OCI-M2 (cell line): ENCODE results near the gene CCDC6.

ENCODE experiments used
- DNase-seq: peaks from one replicate; lab custom pipeline; 2025; ENCODE audit not compliant: unreplicated experiment; lab: John Stamatoyannopoulos, UW

Gene CCDC6

GRCh38 chr10:59852670-59853069 is 53.7 kb downstream of the CCDC6 start:
- DNase-seq = no peak

DNA sequence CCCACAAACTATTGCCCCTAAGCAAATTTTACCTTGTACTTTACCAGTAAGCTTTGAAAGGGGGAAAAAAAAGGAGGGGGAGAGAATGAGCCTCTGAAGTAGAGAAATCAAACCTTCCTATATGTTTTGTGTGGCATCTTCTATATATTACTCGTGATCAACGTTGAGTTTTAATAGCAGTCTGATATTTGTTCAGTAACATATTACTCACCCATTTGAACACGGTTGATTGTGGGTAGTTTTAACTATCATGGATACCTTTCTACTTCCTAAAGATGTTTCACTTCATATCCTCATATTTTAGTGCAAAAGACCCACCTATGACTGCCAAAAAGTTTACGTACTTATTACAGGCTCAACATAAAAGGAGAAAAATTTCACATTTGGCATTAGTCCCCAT is 54.5 kb downstream of the CCDC6 start:
- DNase-seq = no peak

DNA sequence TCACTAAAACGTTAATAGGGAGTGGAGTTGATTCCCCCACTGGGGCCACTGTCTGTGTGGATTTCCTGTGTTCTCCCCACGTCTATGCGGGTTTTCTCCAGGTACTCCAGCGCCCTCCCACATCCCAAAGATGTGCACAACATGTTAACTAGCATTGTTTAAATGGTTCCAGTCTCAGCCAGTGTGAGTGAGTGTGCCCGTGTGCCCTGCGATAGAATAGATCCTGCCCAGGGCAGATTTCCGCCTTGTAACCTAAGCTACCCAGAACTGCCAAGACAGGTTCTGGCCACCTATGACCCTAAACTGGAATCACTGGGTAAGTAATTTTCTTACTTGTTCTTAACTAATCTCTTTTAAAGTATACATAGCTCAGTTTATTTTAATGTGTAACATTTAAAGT is 58.5 kb downstream of the CCDC6 start:
- no peak for DNase-seq

GRCh38 chr10:59847326-59847725 is 59.0 kb downstream of the CCDC6 start:
- DNase-seq = no peak

GRCh38 chr10:59844436-59844835 is 61.9 kb downstream of the CCDC6 start:
- no peak for DNase-seq

DNA sequence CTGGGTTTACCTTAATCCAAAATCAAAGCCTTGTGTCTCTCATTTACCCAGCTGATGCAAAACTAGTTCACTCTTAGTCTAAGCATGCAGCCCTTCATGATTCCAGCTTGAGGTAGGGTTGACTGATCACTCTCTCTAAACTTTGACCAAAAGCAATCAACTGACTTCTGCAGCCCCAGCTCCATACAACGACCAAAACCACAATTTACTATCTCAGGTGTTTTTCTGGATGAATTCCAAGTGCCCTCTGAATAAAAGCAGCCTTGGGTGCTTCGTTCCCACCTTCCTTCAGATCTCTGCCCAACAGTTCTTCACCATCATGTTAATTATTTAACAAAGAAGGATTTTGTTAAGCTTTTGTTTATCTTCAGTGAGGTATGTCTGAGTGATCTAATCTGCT is 62.6 kb downstream of the CCDC6 start:
- no peak for DNase-seq

DNA sequence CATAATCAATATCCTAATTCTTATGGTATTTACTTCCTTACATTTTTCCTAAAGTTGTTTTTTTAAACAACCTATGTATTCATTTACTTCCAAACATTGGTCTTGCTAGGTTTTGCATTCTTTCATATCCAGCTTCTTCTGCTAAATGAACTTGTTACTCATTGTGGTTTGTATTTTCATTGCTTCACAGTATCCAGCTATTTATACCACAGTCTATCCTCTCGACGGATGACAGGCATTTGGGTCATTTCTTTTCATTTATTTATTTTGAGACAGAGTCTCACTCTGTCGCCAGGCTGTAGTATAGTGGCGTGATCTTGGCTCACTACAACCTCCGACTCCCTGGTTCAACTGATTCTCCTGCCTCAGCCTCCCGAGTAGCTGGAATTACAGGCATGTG is 66.8 kb downstream of the CCDC6 start:
- DNase-seq = no peak

DNA sequence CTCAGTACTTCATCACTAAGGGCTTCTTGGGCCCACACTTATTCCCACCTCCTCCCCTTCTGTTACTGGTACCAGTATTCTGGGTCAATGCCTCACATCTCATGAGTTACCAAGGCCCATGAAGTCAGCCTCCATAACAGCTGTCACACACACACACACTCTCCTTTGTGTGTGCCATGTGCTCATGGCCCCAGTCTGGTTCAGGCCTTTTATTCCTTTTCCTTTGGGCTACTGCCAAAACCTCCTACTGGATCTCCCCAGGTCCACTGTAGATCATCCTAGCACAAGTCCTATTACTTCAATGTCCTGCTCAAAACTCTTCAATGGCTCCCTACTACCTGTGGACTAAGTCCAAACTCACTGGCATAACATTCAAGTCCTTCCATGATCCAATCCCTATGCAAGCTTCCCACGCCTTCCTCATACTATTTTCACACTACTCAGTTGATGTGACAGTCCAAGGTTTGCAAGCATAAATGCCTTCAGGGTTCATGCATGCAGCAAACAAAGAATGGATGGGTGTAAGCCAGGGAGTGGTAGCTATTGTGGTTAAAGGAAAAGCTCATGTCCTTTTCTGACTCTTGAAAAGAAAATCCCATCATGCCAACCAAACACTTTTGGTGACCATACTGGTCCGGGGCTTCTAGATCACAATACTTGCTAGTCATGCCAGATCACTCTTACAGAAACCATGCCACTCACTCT is 68.1 kb downstream of the CCDC6 start:
- no peak for DNase-seq

GRCh38 chr10:59833810-59834209 is 72.5 kb downstream of the CCDC6 start:
- DNase-seq = no peak

- no peak for DNase-seq
These were observed 73.8 kb downstream of the CCDC6 start for GRCh38 chr10:59832506-59832905.

GRCh38 chr10:59831658-59832503 is 74.5 kb downstream of the CCDC6 start:
- no peak for DNase-seq

- no peak for DNase-seq
These were observed 75.6 kb downstream of the CCDC6 start for GRCh38 chr10:59830601-59831259.

DNA sequence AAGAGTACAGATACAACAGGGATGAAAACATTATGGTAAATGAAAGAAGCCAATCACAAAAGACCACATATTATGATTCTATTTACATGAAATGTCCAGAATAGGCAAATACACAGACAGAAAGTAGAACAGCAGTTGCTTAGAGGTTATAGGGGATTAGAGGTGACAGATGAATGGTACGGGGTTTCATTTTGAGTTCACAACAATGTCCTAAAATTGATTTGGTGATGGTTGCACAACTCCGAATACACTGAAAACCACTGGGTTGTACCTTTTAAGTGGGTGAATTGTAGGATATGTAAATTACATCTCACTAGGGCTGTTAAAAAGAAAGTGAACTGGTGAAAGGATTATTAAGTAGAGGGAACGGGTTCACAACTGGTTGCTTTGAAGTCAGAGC is 76.8 kb downstream of the CCDC6 start:
- no peak for DNase-seq

DNA sequence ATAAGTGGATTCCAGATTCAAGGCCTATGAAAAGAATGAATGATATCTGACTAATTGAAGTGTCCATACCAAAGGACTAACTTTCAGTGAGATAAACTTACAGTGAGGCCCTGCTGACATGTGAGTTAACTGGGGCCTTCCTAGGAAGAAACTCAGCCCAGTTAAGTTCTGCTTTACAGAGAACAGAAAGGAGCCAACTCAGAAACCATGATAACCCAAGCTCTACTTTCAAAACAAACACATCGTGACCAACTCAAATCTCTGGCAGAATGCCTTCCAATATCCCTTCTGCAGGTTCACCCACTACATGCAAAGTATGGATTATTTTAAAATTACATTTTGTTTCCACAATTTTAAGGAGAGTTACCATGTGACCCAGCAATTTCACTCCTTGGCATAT is 77.3 kb downstream of the CCDC6 start:
- no peak for DNase-seq

GRCh38 chr10:59825932-59826331 is 80.4 kb downstream of the CCDC6 start:
- no peak for DNase-seq

DNA sequence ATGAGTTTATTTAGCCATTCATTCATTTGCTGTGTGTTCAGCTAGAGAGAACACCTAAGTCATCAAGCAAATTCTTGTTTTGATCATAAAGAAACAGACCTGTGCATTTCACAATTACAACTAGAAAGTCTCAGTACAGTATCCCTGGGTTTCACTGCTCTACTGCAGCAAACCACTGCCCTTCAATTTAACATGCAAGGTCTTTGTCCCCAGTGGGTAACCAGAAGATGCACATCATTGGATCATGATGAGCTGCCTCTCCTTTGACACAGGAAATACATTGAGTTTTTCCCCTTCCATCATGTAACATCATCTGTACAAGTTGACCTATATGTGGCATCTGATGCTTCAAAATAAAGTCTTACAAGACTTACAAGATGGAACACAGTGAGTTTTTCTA is 82.6 kb downstream of the CCDC6 start:
- DNase-seq = no peak

DNA sequence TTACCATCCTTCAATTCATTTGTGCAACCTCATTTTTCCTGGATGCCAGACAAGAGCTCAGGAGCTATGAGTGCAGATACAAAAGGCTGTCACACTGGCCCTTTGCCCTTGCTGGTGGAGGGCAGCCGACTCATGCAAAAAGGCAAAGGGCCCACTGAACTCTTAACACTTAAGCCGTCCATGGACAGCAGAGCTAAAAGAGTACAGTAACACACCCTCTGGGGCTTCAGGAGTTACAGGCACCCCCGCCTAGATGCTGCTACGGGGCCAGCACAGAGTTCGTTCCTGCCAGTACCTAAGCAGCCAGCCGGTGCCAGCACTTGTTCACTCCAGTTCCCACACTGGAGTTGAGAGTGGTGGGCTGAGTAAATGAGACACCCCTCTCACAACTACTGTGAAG is 83.2 kb downstream of the CCDC6 start:
- DNase-seq = no peak

DNA sequence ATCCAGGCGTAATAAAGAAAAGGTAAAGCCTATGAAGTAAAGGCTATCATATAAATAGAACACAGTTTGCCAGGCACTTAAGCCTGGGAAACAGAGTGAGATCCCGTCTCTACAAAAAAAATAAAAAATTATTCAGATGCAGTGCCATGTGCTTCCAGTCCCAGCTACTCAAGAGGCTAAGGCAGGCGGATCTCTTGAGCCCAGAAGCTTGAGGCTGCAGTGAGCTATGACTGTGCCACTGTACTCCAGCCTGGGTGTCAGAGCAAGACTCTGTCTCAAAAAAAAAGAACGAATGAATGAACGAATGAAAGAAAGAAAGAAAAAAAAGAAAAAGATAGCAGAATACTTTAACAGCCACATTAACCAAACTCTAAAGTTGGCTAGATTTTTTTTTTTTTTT is 85.9 kb downstream of the CCDC6 start:
- DNase-seq = no peak

- no peak for DNase-seq
These were observed 86.7 kb downstream of the CCDC6 start for GRCh38 chr10:59819683-59820082.

GRCh38 chr10:59819265-59819664 is 87.1 kb downstream of the CCDC6 start:
- no peak for DNase-seq

GRCh38 chr10:59817773-59818172 is 88.6 kb downstream of the CCDC6 start:
- no peak for DNase-seq

DNA sequence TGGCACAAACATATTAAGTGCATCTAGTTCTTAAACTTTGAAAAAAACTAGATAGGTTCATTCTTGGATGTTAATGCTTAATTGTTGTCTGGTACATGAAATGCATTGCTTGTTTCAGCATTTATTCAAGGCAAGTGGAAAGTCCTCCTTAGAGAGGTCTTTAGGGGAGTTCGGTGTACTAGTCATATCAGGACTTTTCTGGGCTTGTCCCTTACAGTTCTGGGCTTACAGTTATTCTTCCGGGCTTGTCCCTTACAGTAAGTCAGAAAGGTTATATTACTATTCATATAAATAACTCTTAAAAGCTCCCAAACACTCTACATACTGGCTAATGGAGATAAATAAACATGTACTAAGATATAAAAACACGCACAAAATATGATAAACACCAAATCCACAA is 91.5 kb downstream of the CCDC6 start:
- no peak for DNase-seq
